GM06990 (cell line): ENCODE measurements around the gene HCLS1.

Experiments
- DNase-seq: peaks from one replicate; pipeline ENCODE4 v3.0.0-alpha.2; 2011; ENCODE audit not compliant: insufficient read length; ENCODE audit errors: extremely low read depth
- H3K27me3 ChIP-seq: replicated peaks from 2 replicates; pipeline ENCODE4 v1.6.0; 2011; ENCODE audit warnings: low read length; ENCODE audit not compliant: control insufficient read depth, insufficient read depth
- H3K36me3 ChIP-seq: 2 replicates; pipeline ENCODE4 v1.5.1; 2011; ENCODE audit warnings: low read length; ENCODE audit not compliant: control insufficient read depth, insufficient read depth
- H3K4me3 ChIP-seq: replicated peaks from 2 replicates; pipeline ENCODE4 v1.5.1; 2011; ENCODE audit warnings: low read depth, mild to moderate bottlenecking, control low read depth, low read length
- TF ChIP-seq, protein P1 (sequence below): IDR thresholded peaks from 2 replicates; pipeline ENCODE4 v1.5.1; 2011; ENCODE audit warnings: low read length, control low read depth, mild to moderate bottlenecking, inconsistent platforms; ENCODE audit not compliant: insufficient read depth, poor library complexity, severe bottlenecking

HCLS1 gene

DNA sequence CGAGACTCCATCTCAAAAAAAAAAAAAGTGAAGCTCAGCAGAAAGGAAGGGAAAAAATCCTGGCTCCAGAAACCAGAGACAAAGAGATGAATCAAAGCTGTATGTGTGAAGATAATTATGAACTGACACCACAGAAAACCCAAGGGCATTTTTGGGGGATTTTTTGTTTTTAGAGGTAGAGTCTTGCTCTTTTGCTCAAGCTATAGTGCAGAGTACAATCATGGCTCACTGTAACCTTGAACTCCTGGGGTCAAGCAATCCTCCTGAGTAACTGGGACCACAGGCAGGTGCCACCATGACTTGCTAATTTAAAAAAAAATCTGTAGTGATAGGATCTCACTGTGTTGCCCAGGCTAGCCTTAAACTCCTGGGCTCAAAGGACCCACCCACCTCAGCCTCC, 22.8 kb downstream of the HCLS1 start:
- peaks cover 35% of the 10 kb centered on the region for H3K36me3 ChIP-seq
- H3K4me3 ChIP-seq = no peak overlapping the region
- TF ChIP-seq, protein P1, sequence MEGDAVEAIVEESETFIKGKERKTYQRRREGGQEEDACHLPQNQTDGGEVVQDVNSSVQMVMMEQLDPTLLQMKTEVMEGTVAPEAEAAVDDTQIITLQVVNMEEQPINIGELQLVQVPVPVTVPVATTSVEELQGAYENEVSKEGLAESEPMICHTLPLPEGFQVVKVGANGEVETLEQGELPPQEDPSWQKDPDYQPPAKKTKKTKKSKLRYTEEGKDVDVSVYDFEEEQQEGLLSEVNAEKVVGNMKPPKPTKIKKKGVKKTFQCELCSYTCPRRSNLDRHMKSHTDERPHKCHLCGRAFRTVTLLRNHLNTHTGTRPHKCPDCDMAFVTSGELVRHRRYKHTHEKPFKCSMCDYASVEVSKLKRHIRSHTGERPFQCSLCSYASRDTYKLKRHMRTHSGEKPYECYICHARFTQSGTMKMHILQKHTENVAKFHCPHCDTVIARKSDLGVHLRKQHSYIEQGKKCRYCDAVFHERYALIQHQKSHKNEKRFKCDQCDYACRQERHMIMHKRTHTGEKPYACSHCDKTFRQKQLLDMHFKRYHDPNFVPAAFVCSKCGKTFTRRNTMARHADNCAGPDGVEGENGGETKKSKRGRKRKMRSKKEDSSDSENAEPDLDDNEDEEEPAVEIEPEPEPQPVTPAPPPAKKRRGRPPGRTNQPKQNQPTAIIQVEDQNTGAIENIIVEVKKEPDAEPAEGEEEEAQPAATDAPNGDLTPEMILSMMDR = no peak
- no peaks in the 10 kb centered on the region for H3K27me3 ChIP-seq
- no peak for DNase-seq

- no peak overlapping the region for H3K4me3 ChIP-seq
- TF ChIP-seq, protein P1 = no peak
- DNase-seq = no peak
- peaks cover 29% of the 10 kb centered on the region for H3K36me3 ChIP-seq
- H3K27me3 ChIP-seq = no peaks in the 10 kb centered on the region
These were observed 30.3 kb downstream of the HCLS1 start for GRCh38 chr3:121630355-121630754.

DNA sequence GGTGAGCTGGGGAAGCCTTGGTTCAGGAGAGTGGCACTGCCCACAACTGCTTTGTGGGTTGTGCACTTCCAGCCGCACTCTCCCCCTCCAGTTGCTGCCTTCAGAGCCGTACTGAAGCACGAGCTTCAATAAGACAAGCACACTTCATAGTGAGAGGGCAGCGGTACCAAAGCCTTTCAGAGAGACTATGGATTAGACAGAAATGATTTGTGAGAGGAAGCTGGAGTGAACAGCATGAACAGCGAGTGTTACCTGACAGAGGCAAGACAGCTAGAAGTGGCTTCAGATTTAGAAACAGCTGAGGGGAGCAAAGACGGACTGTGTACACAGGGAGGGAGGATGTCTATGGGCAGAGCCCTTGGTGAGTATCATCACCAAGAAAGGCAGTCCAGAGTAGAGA, 31.1 kb downstream of the HCLS1 start:
- peaks cover 26% of the 10 kb centered on the region for H3K36me3 ChIP-seq
- H3K4me3 ChIP-seq = no peak overlapping the region
- DNase-seq = no peak
- TF ChIP-seq, protein P1 = no peak
- H3K27me3 ChIP-seq = no peaks in the 10 kb centered on the region

- DNase-seq = no peak
- TF ChIP-seq, protein P1 = no peak
- peaks cover 12% of the 10 kb centered on the region for H3K36me3 ChIP-seq
- no peak overlapping the region for H3K4me3 ChIP-seq
- no peaks in the 10 kb centered on the region for H3K27me3 ChIP-seq
These were observed 33.1 kb downstream of the HCLS1 start for GRCh38 chr3:121627622-121628021.

GRCh38 chr3:121627211-121627610, 33.5 kb downstream of the HCLS1 start:
- Histone ChIP-seq H3K36me3 (peaks cover 9% of the 10 kb centered on the region), H3K27me3 (no peaks in the 10 kb centered on the region; the same call in 1 of the 2 replicates), H3K4me3 (no peak overlapping the region)
- no peak for DNase-seq
- TF ChIP-seq, protein P1 = no peak

- no peak for DNase-seq
These were observed 34.2 kb downstream of the HCLS1 start for GRCh38 chr3:121626495-121626894.

More at GRCh38 chr3:121626495-121626894, 34.2 kb downstream of the HCLS1 start:
- H3K36me3 ChIP-seq = peaks cover 3% of the 10 kb centered on the region
- TF ChIP-seq, protein P1 = no peak
- H3K27me3 ChIP-seq = no peaks in the 10 kb centered on the region; the same call in 1 of the 2 replicates
- H3K4me3 ChIP-seq = no peak overlapping the region
